GM12878 (cell line): ENCODE measurements around the gene ENPP4.

Experiments
- ETV6 ChIP-seq, 2 experiments: fragments of 450-650 bp in 1 of 2; IDR thresholded peaks in 1 of 2; conservative IDR thresholded peaks in 1 of 2; 2 replicates each; pipeline ENCODE4 v1.6.1; 2014; ENCODE audit warnings: antibody characterized with exemption in 1 of 2, borderline replicate concordance in 1 of 2, low read depth in 1 of 2, mild to moderate bottlenecking in 1 of 2, moderate library complexity in 1 of 2
- EZH2 ChIP-seq: IDR thresholded peaks from 2 replicates; pipeline ENCODE4 v1.6.1; 2012; ENCODE audit warnings: low read depth, mild to moderate bottlenecking, control low read depth, inconsistent platforms, low read length, borderline replicate concordance; ENCODE audit not compliant: control insufficient read depth
- KAT2A ChIP-seq: conservative IDR thresholded peaks from 2 replicates; pipeline ENCODE4 v1.6.1; 2011; ENCODE audit warnings: low read depth, low read length; ENCODE audit not compliant: control insufficient read depth
- KLF5 ChIP-seq: fragments of 450-650 bp; IDR thresholded peaks from 2 replicates; pipeline ENCODE4 v1.6.1; 2014; ENCODE audit warnings: mild to moderate bottlenecking; ENCODE audit not compliant: partially characterized antibody
- MEF2B ChIP-seq: fragments of 450-650 bp; IDR thresholded peaks from 2 replicates; pipeline ENCODE4 v1.6.1; 2018; ENCODE audit warnings: mild to moderate bottlenecking, moderate library complexity; ENCODE audit not compliant: partially characterized antibody, poor library complexity, severe bottlenecking
- PAX5 ChIP-seq: IDR thresholded peaks from 2 replicates; pipeline ENCODE4 v1.6.1; 2011; ENCODE audit warnings: low read depth, low read length, borderline replicate concordance
- POLR2A ChIP-seq: IDR thresholded peaks from 2 replicates; pipeline ENCODE4 v1.6.1; 2011; ENCODE audit warnings: low read depth, mild to moderate bottlenecking, low read length
- TBL1XR1 ChIP-seq: IDR thresholded peaks from 2 replicates; pipeline ENCODE4 v1.6.1; 2012; ENCODE audit warnings: low read depth, low read length, improper control_type of control experiment
- TF ChIP-seq, protein P1 (sequence below): IDR thresholded peaks from 2 replicates; pipeline ENCODE4 v1.6.1; 2012; ENCODE audit warnings: low read depth, low read length, improper control_type of control experiment
- TF ChIP-seq, protein P2 (sequence below), 3 experiments: IDR thresholded peaks in 2 of 3; conservative IDR thresholded peaks in 1 of 3; 2 replicates each; pipeline ENCODE4 v1.5.1; 2011; ENCODE audit warnings: low read depth in 3 of 3, low read length in 3 of 3, mild to moderate bottlenecking in 3 of 3, control low read depth in 2 of 3, moderate library complexity in 2 of 3, inconsistent platforms in 1 of 3, mixed read lengths in 1 of 3; ENCODE audit not compliant: control insufficient read depth in 2 of 3, insufficient read depth in 1 of 3; ENCODE audit errors: extremely low read depth in 1 of 3
- TF ChIP-seq, protein P3 (sequence below): fragments of 450-650 bp; IDR thresholded peaks from 2 replicates; pipeline ENCODE4 v1.6.1; 2016; ENCODE audit warnings: mild to moderate bottlenecking
- TF ChIP-seq, protein P4 (sequence below): IDR thresholded peaks from 2 replicates; pipeline ENCODE4 v1.6.1; 2012; ENCODE audit warnings: low read depth, low read length, improper control_type of control experiment

DNA sequence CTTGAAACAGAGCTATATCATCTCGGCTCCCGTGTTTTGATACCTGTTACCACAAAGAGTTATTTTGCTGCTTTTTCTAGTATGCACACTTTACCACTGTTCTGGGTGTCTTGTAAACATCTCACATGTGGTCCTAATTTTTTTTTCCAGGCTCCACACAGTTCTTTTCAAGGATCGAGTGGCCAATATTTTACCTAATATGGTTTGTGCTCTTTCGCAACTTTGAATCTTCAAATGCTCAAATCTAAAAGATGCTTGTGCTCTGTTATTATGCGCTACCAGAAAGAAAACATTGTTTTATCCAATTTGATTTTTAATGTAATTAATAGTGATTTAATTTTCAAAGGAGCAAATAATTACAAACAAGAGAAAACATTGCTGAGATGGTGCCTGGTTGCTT, 30.3 kb downstream of the ENPP4 start:
- TF ChIP-seq, protein P1, sequence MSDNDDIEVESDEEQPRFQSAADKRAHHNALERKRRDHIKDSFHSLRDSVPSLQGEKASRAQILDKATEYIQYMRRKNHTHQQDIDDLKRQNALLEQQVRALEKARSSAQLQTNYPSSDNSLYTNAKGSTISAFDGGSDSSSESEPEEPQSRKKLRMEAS: no peak
- TF ChIP-seq EZH2 (no peak), ETV6 (conservative IDR thresholded peaks at IDR 0.05 in 1 of 2, IDR thresholded peaks at IDR 0.05 in 1 of 2; ENCODE audit: borderline replicate concordance in 1 of 2, low read depth in 1 of 2) (no peak), POLR2A (no peak), KAT2A (no peak), TBL1XR1 (no peak), MEF2B (no peak), PAX5 (no peak), KLF5 (no peak)
- TF ChIP-seq, protein P2, sequence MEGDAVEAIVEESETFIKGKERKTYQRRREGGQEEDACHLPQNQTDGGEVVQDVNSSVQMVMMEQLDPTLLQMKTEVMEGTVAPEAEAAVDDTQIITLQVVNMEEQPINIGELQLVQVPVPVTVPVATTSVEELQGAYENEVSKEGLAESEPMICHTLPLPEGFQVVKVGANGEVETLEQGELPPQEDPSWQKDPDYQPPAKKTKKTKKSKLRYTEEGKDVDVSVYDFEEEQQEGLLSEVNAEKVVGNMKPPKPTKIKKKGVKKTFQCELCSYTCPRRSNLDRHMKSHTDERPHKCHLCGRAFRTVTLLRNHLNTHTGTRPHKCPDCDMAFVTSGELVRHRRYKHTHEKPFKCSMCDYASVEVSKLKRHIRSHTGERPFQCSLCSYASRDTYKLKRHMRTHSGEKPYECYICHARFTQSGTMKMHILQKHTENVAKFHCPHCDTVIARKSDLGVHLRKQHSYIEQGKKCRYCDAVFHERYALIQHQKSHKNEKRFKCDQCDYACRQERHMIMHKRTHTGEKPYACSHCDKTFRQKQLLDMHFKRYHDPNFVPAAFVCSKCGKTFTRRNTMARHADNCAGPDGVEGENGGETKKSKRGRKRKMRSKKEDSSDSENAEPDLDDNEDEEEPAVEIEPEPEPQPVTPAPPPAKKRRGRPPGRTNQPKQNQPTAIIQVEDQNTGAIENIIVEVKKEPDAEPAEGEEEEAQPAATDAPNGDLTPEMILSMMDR (IDR thresholded peaks at IDR 0.05 in 2 of 3, conservative IDR thresholded peaks at IDR 0.05 in 1 of 3; ENCODE audit: control insufficient read depth in 2 of 3, extremely low read depth in 1 of 3, insufficient read depth in 1 of 3, low read depth in 3 of 3, low read length in 3 of 3): no peak
- TF ChIP-seq, protein P3, sequence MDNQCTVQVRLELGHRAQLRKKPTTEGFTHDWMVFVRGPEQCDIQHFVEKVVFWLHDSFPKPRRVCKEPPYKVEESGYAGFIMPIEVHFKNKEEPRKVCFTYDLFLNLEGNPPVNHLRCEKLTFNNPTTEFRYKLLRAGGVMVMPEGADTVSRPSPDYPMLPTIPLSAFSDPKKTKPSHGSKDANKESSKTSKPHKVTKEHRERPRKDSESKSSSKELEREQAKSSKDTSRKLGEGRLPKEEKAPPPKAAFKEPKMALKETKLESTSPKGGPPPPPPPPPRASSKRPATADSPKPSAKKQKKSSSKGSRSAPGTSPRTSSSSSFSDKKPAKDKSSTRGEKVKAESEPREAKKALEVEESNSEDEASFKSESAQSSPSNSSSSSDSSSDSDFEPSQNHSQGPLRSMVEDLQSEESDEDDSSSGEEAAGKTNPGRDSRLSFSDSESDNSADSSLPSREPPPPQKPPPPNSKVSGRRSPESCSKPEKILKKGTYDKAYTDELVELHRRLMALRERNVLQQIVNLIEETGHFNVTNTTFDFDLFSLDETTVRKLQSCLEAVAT: no peak
- TF ChIP-seq, protein P4, sequence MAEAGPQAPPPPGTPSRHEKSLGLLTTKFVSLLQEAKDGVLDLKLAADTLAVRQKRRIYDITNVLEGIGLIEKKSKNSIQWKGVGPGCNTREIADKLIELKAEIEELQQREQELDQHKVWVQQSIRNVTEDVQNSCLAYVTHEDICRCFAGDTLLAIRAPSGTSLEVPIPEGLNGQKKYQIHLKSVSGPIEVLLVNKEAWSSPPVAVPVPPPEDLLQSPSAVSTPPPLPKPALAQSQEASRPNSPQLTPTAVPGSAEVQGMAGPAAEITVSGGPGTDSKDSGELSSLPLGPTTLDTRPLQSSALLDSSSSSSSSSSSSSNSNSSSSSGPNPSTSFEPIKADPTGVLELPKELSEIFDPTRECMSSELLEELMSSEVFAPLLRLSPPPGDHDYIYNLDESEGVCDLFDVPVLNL: no peak
